ENCODE data around the gene S100A6.

The S100A6 gene

GRCh38 chr1:153550827-153551500 is 15.2 kb upstream of the S100A6 start:
- H3K27me3 ChIP-seq, result no peaks in the 10 kb centered on the region
- DNase-seq, result no peak
- no peaks in the 10 kb centered on the region for H3K36me3 ChIP-seq
- no peak for TF ChIP-seq CTCF (IDR thresholded peaks at IDR 0.05; ENCODE audit: low read depth, low read length)
- H3K4me1 ChIP-seq, result peaks cover 30% of the 10 kb centered on the region
- H3K9me3 ChIP-seq, result no peaks in the 10 kb centered on the region
- H3K4me3 ChIP-seq (ENCODE audit: low read depth, low read length), result no peak overlapping the region

- no peak for DNase-seq
- Histone ChIP-seq H3K36me3 (no peaks in the 10 kb centered on the region), H3K4me1 (peaks cover 35% of the 10 kb centered on the region), H3K9me3 (no peaks in the 10 kb centered on the region), H3K4me3 (ENCODE audit: low read depth, low read length) (no peak overlapping the region), H3K27me3 (no peaks in the 10 kb centered on the region)
- TF ChIP-seq CTCF (IDR thresholded peaks at IDR 0.05; ENCODE audit: low read depth, low read length), result no peak
Measured at GRCh38 chr1:153550398-153550758, 14.6 kb upstream of the S100A6 start.

GRCh38 chr1:153549741-153550397 is 14.1 kb upstream of the S100A6 start:
- TF ChIP-seq CTCF (IDR thresholded peaks at IDR 0.05; ENCODE audit: low read depth, low read length), result no peak
- Histone ChIP-seq H3K4me3 (ENCODE audit: low read depth, low read length) (no peak overlapping the region), H3K36me3 (no peaks in the 10 kb centered on the region), H3K9me3 (no peaks in the 10 kb centered on the region), H3K4me1 (peaks cover 38% of the 10 kb centered on the region), H3K27me3 (no peaks in the 10 kb centered on the region)
- no peak for DNase-seq

GRCh38 chr1:153548722-153549688 is 13.2 kb upstream of the S100A6 start, which contains the start of gene S100A3:
Gene S100A3, minus strand, starts transcription at chr1:153549258. Its CDS starts 773 bp downstream, at chr1:153548485.
- peaks cover 47% of the 10 kb centered on the region for H3K4me1 ChIP-seq
- no peak for TF ChIP-seq CTCF (IDR thresholded peaks at IDR 0.05; ENCODE audit: low read depth, low read length)
- no peaks in the 10 kb centered on the region for H3K9me3 ChIP-seq
- H3K27me3 ChIP-seq, result no peaks in the 10 kb centered on the region
- H3K36me3 ChIP-seq, result no peaks in the 10 kb centered on the region
- no peak within 1 kb of the TSS for H3K4me3 ChIP-seq (ENCODE audit: low read depth, low read length)
- DNase-seq, result peak; percentile 64

GRCh38 chr1:153547560-153548551 is 12.1 kb upstream of the S100A6 start:
- Histone ChIP-seq H3K4me1 (peaks cover 42% of the 10 kb centered on the region), H3K4me3 (ENCODE audit: low read depth, low read length) (no peak overlapping the region), H3K27me3 (no peaks in the 10 kb centered on the region), H3K9me3 (no peaks in the 10 kb centered on the region), H3K36me3 (no peaks in the 10 kb centered on the region)
- no peak for TF ChIP-seq CTCF (IDR thresholded peaks at IDR 0.05; ENCODE audit: low read depth, low read length)
- peak; percentile 44 for DNase-seq
